WERI-Rb-1 (cell line): Measurements from ENCODE around the gene MBP.

Experiments
- DNase-seq: peaks from one replicate; pipeline ENCODE4 v3.0.0-alpha.2; 2020
- H3K27ac ChIP-seq: fragments of 250-450 bp; sonication (Bioruptor Pico); 2 replicates; pipeline ENCODE4 v1.5.1; 2020; ENCODE audit warnings: mild to moderate bottlenecking, moderate library complexity
- H3K27me3 ChIP-seq: fragments of 250-450 bp; sonication (Bioruptor Pico); 2 replicates; pipeline ENCODE4 v1.5.1; 2021; ENCODE audit warnings: mild to moderate bottlenecking, low read depth, moderate library complexity; ENCODE audit not compliant: insufficient read depth, severe bottlenecking
- H3K36me3 ChIP-seq: fragments of 250-450 bp; sonication (Bioruptor Pico); 2 replicates; pipeline ENCODE4 v1.5.1; 2020; ENCODE audit warnings: mild to moderate bottlenecking, moderate library complexity
- H3K4me3 ChIP-seq: 2 replicates; pipeline ENCODE4 v1.5.1; 2011; ENCODE audit warnings: low read depth, mild to moderate bottlenecking, control low read depth, low read length
- H3K9me3 ChIP-seq: fragments of 250-450 bp; sonication (Bioruptor Pico); 2 replicates; pipeline ENCODE4 v1.5.1; 2021; ENCODE audit warnings: mild to moderate bottlenecking, moderate library complexity; ENCODE audit not compliant: severe bottlenecking
- CTCF ChIP-seq: IDR thresholded peaks from 2 replicates; pipeline ENCODE4 v1.5.1; 2011; ENCODE audit warnings: low read depth, mild to moderate bottlenecking, control low read depth, inconsistent platforms, low read length

MBP gene

DNA sequence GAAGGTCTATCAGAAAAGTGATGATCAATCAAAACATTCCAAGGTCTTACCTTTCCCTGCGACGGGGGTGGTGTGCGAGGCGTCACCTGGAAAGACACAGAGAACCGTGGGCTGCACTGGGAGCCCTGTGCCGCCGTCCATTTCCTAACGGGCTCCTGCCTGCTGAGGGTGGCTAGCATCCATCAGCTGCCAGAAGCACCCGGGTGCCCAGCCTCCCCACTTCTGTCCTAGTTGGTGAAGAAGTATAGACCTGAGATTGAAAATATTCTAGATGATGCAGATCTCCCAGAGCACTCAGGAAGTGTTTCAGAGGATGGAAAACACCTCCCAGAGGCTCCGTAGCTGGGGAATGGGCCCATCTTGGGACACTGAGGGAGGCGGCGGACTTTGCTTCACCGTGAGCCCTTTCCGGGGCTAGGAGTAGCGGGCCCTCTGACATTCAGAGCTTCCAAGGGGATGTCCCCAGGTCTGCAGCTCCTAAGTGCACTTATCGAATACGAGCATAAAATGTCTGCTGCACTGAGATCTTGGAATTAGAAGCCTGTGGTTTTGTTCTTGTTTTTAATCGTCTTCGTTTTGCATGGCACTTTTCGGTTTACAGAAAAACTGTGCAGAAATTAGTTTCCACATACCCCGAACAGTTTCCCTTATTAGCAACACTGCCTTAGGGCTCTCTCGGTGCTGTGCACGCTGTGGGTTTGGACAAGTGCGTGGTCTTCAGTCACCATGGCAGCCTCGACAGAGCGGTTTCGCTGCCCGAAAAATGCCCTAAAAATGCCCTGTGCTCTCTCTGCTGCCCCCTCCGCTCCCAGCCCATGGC lies 143.5 kb downstream of the MBP start:
- H3K27me3 ChIP-seq: no peaks in the 10 kb centered on the region
- DNase-seq: no peak
- H3K27ac ChIP-seq: no peak overlapping the region
- no peak for TF ChIP-seq CTCF
- no peaks in the 10 kb centered on the region for H3K36me3 ChIP-seq
- H3K4me3 ChIP-seq: no peak overlapping the region
- H3K9me3 ChIP-seq: no peaks in the 10 kb centered on the region

- Histone ChIP-seq H3K4me3 (no peak overlapping the region), H3K36me3 (no peaks in the 10 kb centered on the region), H3K9me3 (no peaks in the 10 kb centered on the region), H3K27ac (no peak overlapping the region), H3K27me3 (no peaks in the 10 kb centered on the region)
- TF ChIP-seq CTCF: no peak
- DNase-seq: no peak
These were observed 144.4 kb downstream of the MBP start for GRCh38 chr18:76988031-76988826.

DNA sequence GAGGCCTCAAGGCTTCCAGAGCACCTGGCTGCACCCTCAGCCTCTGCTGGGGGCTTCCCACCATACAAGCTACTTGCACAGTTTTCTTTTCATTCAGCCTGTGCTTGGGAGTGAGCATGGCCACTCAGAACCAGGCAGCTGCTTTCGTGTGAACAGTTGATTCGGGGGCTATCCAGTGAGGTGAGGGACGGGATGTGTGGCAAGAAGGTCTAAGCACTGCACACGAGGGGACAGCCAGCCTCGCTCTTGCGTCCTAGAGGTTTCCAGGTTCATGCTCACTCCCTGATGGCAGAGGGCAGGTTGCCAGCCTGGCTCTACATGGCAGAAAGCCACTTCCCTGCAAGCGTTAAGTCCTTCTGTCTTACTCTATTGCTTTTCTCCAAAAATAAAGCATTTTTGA lies 146.2 kb downstream of the MBP start:
- Histone ChIP-seq H3K4me3 (no peak overlapping the region), H3K27me3 (no peaks in the 10 kb centered on the region), H3K9me3 (no peaks in the 10 kb centered on the region), H3K36me3 (no peaks in the 10 kb centered on the region), H3K27ac (no peak overlapping the region)
- DNase-seq: no peak
- TF ChIP-seq CTCF: no peak

DNA sequence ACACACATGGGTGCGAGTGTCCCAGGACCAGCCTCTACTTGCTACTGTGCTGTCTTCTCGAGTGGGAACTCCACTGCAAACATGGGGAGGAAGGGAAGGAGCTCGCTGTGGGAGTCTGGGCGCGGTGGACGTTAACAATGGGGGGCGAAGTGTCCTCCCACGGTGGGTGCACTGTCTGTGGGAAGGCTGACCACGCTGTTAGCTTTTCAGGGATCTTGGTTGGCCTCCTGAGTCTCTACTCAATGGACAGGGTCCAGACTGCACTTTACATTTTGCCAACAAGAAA lies 146.7 kb downstream of the MBP start:
- Histone ChIP-seq H3K27me3 (no peaks in the 10 kb centered on the region), H3K4me3 (no peak overlapping the region), H3K27ac (no peak overlapping the region), H3K9me3 (no peaks in the 10 kb centered on the region), H3K36me3 (no peaks in the 10 kb centered on the region)
- TF ChIP-seq CTCF: no peak
- DNase-seq: no peak

GRCh38 chr18:76985156-76985950 lies 147.2 kb downstream of the MBP start:
- no peak for TF ChIP-seq CTCF
- no peaks in the 10 kb centered on the region for H3K9me3 ChIP-seq
- DNase-seq: no peak
- no peaks in the 10 kb centered on the region for H3K27me3 ChIP-seq
- H3K4me3 ChIP-seq: no peak overlapping the region
- no peaks in the 10 kb centered on the region for H3K36me3 ChIP-seq
- H3K27ac ChIP-seq: no peak overlapping the region
